Dendritic cell treated with granulocyte-macrophage colony-stimulating factor and Interleukin-4, amounts not matched to agents 40 ng/mL and 50 ng/mL, for 4 days (primary cell): ENCODE results near the gene OR7G1.
"Not testable (repeated sequence)": the region's sequence is repeated elsewhere in the genome, so short reads cannot be mapped to it uniquely, and the experiment has no call there.

ENCODE experiments used
- H3K27ac Mint-ChIP-seq: one replicate; pipeline ENCODE4 v1.8.0; 2022; ENCODE audit warnings: mild to moderate bottlenecking, mixed read lengths
- H3K27me3 Mint-ChIP-seq: one replicate; pipeline ENCODE4 v1.8.0; 2022; ENCODE audit warnings: mild to moderate bottlenecking, mixed read lengths
- H3K36me3 Mint-ChIP-seq: one replicate; pipeline ENCODE4 v1.8.0; 2022; ENCODE audit warnings: low read depth, mixed read lengths
- H3K4me1 Mint-ChIP-seq: one replicate; pipeline ENCODE4 v1.8.0; 2022; ENCODE audit warnings: low read depth, mixed read lengths
- H3K4me3 Mint-ChIP-seq: one replicate; pipeline ENCODE4 v1.8.0; 2022; ENCODE audit warnings: mild to moderate bottlenecking, moderate library complexity, mixed read lengths
- H3K9me3 Mint-ChIP-seq: one replicate; pipeline ENCODE4 v1.8.0; 2022; ENCODE audit warnings: mixed read lengths
- intact Hi-C: fragments of 100-400 bp; cut with micrococcal nuclease; formaldehyde crosslinking; loops from one replicate; pipeline ENCODE4 v1.15.0; 2022

The OR7G1 gene

DNA sequence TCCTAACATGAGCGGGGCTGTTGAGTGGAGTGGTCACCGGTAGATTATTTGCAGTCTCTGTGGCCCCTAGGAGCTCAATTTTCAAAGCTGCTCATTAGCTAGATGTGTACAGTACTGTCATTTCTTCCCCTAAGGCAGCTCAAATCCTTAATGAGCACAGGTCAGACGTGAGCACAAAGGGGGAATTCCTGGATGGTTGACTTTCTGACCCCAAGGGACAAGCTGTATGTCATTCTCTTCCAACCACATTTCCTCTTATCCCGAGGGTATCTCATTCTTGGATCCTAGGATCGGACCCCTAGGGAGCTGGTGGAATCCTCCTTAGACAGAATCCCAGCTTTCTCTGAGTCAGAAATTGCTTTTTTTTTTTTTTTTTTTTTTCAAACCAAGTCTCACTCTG lies 16.9 kb upstream of the OR7G1 start:
- intact Hi-C loops = no loop called here
- Mint-ChIP-seq H3K36me3 (no peaks in the 10 kb centered on the region), H3K9me3 (no peaks in the 10 kb centered on the region), H3K27ac (no peak overlapping the region), H3K27me3 (peaks cover 4% of the 10 kb centered on the region), H3K4me3 (no peak overlapping the region), H3K4me1 (peaks cover 41% of the 10 kb centered on the region)

DNA sequence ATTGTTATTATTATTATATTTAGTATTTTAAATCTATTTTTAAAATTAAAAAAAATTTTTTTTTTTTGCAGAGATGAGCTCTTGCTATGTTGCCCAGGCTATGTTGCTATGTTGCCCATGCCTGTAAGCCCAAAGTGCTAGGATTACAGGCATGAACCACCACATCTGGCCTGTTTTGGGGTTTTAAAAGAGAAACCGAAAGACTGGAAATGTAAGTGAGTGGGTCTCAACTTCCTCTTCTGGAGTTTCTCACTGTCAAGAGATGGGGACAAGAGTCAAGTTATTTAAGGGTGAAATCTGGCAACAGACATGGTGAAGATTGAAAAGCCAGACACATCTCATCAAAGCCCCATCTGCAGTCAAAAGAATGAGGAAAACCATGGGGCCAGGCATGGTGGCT lies 15.4 kb upstream of the OR7G1 start:
- Mint-ChIP-seq H3K4me3 (no peak overlapping the region), H3K9me3 (no peaks in the 10 kb centered on the region), H3K36me3 (no peaks in the 10 kb centered on the region), H3K4me1 (peaks cover 46% of the 10 kb centered on the region), H3K27ac (peak overlapping the region; percentile 74), H3K27me3 (peaks cover 11% of the 10 kb centered on the region)
- intact Hi-C loops = no loop called here

DNA sequence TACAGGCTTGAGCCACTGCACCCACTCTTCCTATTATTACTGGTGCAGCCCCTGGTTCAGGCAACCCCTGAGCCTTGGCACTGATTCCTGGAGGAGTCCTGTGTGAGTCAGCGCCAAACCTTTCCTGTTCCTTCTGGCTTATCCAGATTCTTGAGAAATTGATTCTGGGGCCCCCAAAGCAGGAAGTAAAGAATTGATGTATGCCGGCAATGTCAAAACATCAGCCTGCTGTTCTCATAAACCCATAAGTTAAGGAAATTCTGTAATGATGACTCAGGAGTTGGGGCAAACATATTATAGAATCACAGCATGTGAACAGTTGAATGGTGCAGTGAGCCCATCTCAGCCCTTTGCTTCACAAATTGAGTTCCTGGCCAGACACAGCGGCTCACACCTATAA lies 12.6 kb upstream of the OR7G1 start:
- Mint-ChIP-seq H3K4me3 (no peak overlapping the region), H3K36me3 (no peaks in the 10 kb centered on the region), H3K4me1 (peaks cover 37% of the 10 kb centered on the region), H3K27ac (peak overlapping the region; percentile 17), H3K27me3 (peaks cover 11% of the 10 kb centered on the region), H3K9me3 (no peaks in the 10 kb centered on the region)
- intact Hi-C loops = no loop called here

DNA sequence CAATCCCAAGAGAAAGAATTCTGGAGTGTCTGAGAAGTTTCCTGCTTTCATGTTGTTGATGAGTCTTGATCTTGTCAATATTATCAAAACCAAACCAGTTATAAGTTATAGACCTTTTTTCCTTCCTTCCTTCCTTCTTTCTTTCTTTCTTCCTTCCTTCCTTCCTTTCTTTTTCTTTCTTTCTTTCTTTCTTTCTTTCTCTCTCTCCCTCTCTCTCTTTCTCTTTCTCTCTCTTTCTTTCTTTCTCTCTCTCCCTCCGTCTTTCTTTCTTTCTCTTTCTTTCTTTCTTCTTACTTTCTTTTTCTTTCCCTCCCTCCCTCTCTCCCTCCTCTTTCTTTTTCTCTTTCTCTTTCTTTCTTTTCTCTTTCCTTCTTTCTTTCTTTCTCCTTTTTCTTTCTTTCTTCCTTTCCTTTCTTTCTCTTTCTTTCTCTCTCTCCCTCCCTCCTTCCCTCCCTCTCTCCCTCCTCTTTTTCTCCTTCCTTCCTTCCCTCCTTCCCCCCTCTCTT lies 11.4 kb upstream of the OR7G1 start, which contains the start of gene OR7G3:
OR7G3 (minus strand) TSS at position 51 of the 506 bp plus-strand sequence; CDS start at position 51, 0 bp downstream.
- Mint-ChIP-seq H3K36me3 (no peaks in the 10 kb centered on the region), H3K9me3 (no peaks in the 10 kb centered on the region), H3K27ac (peak within 1 kb of the TSS; percentile 3), H3K4me3 (no peak within 1 kb of the TSS), H3K27me3 (peaks cover 11% of the 10 kb centered on the region), H3K4me1 (peaks cover 37% of the 10 kb centered on the region)
- intact Hi-C loops = no loop called here

DNA sequence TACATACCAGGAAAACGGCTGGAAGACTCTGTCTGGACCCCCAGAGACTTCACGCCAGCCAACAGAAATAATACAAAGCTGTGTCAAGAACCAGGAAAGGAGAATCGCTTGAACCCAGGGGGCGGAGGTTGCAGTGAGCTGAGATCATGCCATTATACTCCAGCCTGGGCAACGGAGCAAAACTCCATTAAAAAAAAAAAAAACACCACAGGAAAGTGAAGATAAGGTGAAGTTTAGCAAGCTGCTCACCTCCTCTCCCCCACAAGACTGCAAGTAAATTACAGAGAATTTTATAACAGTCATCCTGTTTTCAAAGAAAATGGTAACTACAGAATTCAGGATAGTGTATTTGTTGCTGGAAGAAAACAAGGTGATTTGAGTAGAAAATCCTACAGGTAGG lies 984 bp upstream of the OR7G1 start:
- no peaks in the 10 kb centered on the region for H3K9me3 Mint-ChIP-seq
- no peaks in the 10 kb centered on the region for H3K4me1 Mint-ChIP-seq
- no peak overlapping the region for H3K27ac Mint-ChIP-seq
- H3K4me3 Mint-ChIP-seq = no peak overlapping the region
- H3K27me3 Mint-ChIP-seq = peaks cover 40% of the 10 kb centered on the region
- H3K36me3 Mint-ChIP-seq = no peaks in the 10 kb centered on the region
- intact Hi-C loops = no loop called here

DNA sequence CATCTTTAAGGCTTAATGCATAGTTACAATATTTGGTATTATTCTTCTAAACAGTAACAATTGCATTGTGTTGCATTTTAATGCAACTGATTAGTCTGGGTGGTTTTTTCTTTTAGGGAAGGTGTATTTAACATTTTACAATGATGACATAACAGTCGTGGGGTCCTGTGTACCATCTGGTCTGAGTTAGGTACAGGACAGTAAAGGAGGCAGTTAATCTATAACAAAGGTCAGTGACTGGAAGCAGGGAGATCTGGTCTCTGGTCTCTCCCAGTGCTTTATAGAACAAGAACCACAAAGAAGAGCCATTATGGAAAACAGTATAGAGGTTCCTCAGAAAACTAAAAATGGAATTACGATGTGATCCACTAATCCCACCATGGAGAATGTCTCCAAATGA lies 5.6 kb downstream of the OR7G1 start:
- Mint-ChIP-seq H3K4me1 (no peaks in the 10 kb centered on the region), H3K9me3 (no peaks in the 10 kb centered on the region), H3K36me3 (no peaks in the 10 kb centered on the region), H3K27ac (no peak overlapping the region), H3K27me3 (peaks cover 18% of the 10 kb centered on the region), H3K4me3 (no peak overlapping the region)
- intact Hi-C loops = no loop called here

DNA sequence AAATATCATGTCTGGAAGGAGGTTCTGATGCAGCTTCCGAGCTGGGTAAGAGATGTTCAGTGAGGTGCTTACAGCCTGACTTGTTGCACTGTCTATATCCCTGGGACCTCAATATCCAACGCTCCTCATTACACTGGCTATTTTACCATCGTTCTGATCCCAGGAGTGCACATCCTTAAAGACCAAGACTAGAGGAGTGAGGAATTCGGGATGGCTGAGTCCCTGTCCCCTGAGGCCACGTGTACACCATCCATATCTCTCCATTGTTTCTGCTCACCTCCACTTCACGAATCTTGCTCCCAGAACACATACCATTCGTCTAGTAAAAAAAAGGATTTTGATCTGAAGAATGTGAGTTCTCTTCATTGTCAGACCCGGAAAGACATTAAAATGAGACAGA lies 8.2 kb downstream of the OR7G1 start, which contains the start of gene OR7G2:
OR7G2 (minus strand) TSS at position 101 of the 400 bp plus-strand sequence. CDS start 4,232 bp downstream, outside the sequence.
- H3K4me1 Mint-ChIP-seq = no peaks in the 10 kb centered on the region
- H3K4me3 Mint-ChIP-seq = no peak within 1 kb of the TSS
- no peaks in the 10 kb centered on the region for H3K9me3 Mint-ChIP-seq
- intact Hi-C loops = no loop called here
- H3K27me3 Mint-ChIP-seq = peaks cover 5% of the 10 kb centered on the region
- no peaks in the 10 kb centered on the region for H3K36me3 Mint-ChIP-seq
- no peak within 1 kb of the TSS for H3K27ac Mint-ChIP-seq

DNA sequence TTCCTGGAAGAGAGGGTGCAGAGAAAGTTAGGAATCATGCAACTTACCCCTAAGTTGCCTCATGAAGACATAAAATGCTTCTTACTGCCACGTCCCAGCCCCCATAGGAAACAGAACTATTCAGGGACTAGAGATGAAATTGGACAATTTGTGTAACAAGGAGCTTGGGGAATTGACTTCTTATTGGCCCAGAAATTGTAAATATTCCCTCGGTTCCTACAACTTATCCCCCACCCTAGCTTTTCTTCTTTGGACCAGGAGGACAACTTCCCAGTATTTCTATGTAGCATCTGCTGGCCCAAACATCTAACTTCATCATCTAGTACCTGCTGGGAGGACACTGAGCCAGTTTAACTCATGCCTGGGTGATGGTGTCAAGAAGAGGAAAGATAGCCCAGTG lies 28.8 kb downstream of the OR7G1 start, which contains the start of gene OR1M1:
OR1M1 (plus strand) TSS at position 301 of the 400 bp plus-strand sequence. CDS start 6,184 bp downstream, outside the sequence.
- Mint-ChIP-seq H3K27me3 (peaks cover 10% of the 10 kb centered on the region), H3K36me3 (no peaks in the 10 kb centered on the region), H3K9me3 (no peaks in the 10 kb centered on the region), H3K4me1 (no peaks in the 10 kb centered on the region), H3K4me3 (no peak within 1 kb of the TSS), H3K27ac (no peak within 1 kb of the TSS)
- intact Hi-C loops = no loop called here

DNA sequence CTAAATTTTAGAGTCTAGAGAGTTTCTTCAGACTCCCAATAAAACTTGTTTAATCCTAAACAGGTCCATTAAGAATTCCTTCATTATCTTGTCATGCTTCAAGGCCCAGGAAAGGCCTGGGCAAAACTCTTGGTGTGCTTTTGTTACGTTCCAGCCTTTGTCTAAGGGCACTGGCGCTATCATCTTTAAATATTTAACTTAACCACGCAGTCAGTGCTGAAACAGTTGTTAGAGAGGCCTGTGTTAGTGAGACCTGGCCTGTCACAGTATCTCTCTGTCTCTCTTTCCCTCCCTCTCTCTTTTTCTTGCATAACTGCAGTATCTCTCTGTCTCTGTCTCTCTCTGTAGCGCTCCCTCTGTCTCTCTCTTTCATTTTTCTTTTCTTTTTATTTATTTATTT lies 36.9 kb downstream of the OR7G1 start:
- H3K4me1 Mint-ChIP-seq = no peaks in the 10 kb centered on the region
- H3K36me3 Mint-ChIP-seq = no peaks in the 10 kb centered on the region
- no peaks in the 10 kb centered on the region for H3K27me3 Mint-ChIP-seq
- no peaks in the 10 kb centered on the region for H3K9me3 Mint-ChIP-seq
- H3K4me3 Mint-ChIP-seq = no peak overlapping the region
- intact Hi-C loops = no loop called here
- H3K27ac Mint-ChIP-seq = no peak overlapping the region

DNA sequence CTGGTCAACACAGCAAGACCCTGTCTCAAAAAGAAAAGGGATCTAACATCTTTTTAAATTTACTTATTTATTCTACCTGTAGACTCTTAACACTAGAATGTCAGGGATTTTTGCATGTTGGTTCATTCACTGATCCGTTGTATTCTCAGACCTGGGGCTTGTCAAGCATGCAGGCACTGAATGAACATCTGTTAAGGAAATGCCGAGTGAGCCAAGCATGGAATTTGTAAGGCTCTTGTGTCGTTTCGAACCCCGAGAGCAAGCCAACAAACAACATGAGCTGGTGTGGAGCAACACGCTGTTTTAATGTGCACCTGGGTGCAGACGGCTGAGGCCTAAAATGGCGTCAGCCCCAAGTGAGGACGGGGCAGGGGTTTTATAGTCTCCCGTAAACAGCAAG lies 38.7 kb downstream of the OR7G1 start:
- H3K36me3 Mint-ChIP-seq = no peaks in the 10 kb centered on the region
- intact Hi-C loops = no loop called here
- no peak overlapping the region for H3K4me3 Mint-ChIP-seq
- no peaks in the 10 kb centered on the region for H3K27me3 Mint-ChIP-seq
- H3K4me1 Mint-ChIP-seq = no peaks in the 10 kb centered on the region
- no peak overlapping the region for H3K27ac Mint-ChIP-seq
- no peaks in the 10 kb centered on the region for H3K9me3 Mint-ChIP-seq

DNA sequence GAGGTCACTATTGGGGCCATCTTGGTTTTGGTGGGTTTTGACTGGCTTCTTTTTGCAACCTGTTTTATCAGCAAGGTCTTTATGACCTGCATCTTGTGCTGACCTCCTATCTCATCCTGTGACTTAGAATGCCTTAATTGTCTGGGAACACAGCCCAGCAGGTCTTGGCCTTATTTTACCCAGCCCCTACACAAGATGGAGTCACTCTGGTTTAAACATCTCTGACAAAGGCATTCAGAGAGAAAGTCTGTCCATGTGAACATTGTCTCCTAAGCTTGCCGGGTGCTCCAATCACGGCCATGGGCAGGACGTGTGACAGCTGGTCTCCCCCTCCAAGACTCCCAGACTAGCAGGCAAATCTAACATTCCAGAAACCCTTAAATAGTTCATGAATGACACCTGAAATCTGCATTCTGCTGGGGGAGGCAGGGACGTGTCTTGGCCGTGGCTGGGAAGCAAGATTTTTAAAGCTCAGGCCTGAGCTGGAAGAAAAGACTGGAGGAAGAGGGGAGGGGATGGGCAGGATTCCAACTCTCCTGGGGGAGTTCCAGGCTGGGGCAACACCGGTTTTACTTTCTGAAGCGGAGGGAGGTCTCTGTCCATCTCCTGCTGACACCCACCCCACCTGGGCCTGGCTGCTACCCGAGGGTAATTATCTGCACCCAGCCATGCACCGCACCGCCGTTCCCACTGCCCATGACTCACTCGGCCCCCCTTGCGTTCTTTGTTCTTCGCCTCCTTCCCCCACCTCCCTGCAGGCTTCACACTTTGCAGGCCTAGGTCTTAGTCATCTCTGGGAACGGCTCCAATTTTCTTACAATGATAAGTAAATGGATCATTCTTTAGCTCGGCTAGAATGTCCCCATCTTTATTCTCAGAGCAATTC lies 40.3 kb downstream of the OR7G1 start:
- intact Hi-C loops = no loop called here
- Mint-ChIP-seq H3K4me1 (no peaks in the 10 kb centered on the region), H3K9me3 (no peaks in the 10 kb centered on the region), H3K36me3 (no peaks in the 10 kb centered on the region), H3K27me3 (no peaks in the 10 kb centered on the region), H3K4me3 (no peak overlapping the region), H3K27ac (no peak overlapping the region)

DNA sequence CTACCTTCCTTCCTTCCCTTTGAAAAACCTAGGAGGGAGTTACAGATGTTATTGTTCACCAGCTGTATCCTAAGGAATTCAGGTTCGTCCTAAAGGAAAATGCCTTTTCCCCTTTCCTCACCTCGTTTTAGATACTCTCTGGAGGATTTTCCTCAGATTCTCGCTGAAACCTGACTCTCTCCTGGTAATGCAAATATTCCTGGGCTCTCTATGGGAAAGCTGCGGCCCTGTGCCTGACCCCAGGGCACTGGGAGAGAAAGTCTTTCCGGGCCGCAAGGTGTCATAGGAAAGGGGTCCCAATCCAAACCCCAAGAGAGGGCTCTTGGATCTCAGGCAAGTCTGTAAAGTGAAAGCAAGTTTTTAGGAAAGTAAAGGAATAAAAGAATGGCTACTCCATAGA lies 41.8 kb downstream of the OR7G1 start:
- Mint-ChIP-seq H3K27me3 (no peaks in the 10 kb centered on the region), H3K9me3 (no peaks in the 10 kb centered on the region), H3K27ac (no peak overlapping the region), H3K4me3 (no peak overlapping the region), H3K36me3 (no peaks in the 10 kb centered on the region), H3K4me1 (no peaks in the 10 kb centered on the region)
- intact Hi-C loops = no loop called here

DNA sequence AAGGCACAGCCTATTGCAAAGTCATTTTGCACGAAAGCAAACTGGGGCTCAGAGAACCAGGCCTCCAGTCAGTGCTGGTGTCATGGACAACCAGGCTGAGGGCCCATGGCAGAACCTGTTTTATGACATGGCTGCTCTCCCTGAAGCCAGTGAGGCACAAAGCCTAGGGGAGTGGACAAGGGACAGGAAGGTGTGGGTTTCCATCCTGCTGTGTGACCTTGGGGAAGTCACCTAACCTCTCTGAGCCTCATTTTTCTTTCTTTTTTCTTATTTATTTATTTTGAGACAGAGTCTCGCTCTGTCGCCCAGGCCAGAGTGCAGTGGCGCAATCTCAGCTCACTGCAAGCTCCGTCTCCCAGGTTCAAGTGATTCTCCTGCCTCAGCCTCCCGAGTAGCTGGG lies 43.8 kb downstream of the OR7G1 start:
- H3K27ac Mint-ChIP-seq, H3K4me1 Mint-ChIP-seq, intact Hi-C loops, H3K36me3 Mint-ChIP-seq, H3K9me3 Mint-ChIP-seq, H3K4me3 Mint-ChIP-seq, H3K27me3 Mint-ChIP-seq: not testable (repeated sequence)

DNA sequence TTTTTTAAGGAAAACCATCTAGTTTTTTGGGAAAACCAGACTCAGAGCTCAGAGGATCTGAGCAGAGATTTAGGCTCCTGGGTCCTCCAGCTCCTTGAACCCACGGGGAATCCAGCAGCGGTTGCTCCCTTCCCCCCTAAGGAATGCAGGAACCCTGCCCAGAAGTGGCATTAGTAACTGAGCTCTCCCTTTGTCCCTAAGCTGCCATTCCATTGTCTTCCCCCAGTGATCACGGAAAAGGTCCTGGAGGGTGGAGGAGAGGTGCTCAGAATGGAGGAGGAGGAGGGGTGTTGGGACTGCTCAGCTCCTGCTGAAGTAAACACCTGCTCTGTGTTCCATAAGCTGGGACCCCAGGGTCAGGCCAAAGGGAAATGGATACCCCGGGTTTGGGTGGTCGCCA lies 45.5 kb downstream of the OR7G1 start:
- no peaks in the 10 kb centered on the region for H3K36me3 Mint-ChIP-seq
- intact Hi-C loops = no loop called here
- no peaks in the 10 kb centered on the region for H3K27me3 Mint-ChIP-seq
- no peaks in the 10 kb centered on the region for H3K4me1 Mint-ChIP-seq
- no peaks in the 10 kb centered on the region for H3K9me3 Mint-ChIP-seq
- H3K27ac Mint-ChIP-seq = no peak overlapping the region
- no peak overlapping the region for H3K4me3 Mint-ChIP-seq
